HepG2 (cell line): ENCODE measurements around the gene GNG13. TPM values are rescaled to one million over a fixed set of nuclear protein-coding genes. Genes with fewer than 3 reads are reported as not detected.
A peak's percentile ranks its signal among the peaks of the same experiment; 100 is the strongest.

Experiments
- ATAC-seq: fragments of 200-7000 bp; cut with Tn5 transposase; 3 replicates; pipeline ENCODE4 v1.9.1; 2020; ENCODE audit warnings: mild to moderate bottlenecking, moderate library complexity
- BruUV-seq: library from RNA; stranded (reverse); fragments of 400-500 nt; replicated peaks from 2 replicates; lab custom pipeline; 2021; lab: Mats Ljungman, UMichigan
- CTCF ChIA-PET: fragments of 300-600 bp; formaldehyde crosslinking; extraction: SDS; loops from one replicate; lab custom pipeline; 2021; ENCODE audit warnings: low total read pairs, inconsistent platforms, low intra/inter-chr PET ratio; lab: Yijun Ruan, JAX
- POLR2A ChIA-PET: fragments of 350-600 bp; sonication (Branson Sonifier 250); formaldehyde crosslinking; loops from one replicate; lab custom pipeline; 2020; ENCODE audit warnings: antibody characterized with exemption, inconsistent platforms; lab: Yijun Ruan, JAX
- DNase-seq: peaks from one replicate; pipeline ENCODE4 v3.0.0-alpha.2; 2015; ENCODE audit warnings: low spot score
- FAIRE-seq: peaks from 3 replicates; lab custom pipeline; 2011; peaks lifted over from hg19 to GRCh38; lab: Jason Lieb, UNC
- H2AFZ ChIP-seq: one replicate; pipeline ENCODE4 v1.6.1; 2011; ENCODE audit warnings: low read length, inconsistent platforms
- H3K27ac ChIP-seq: fragments of 300-600 bp; 3 replicates; pipeline ENCODE4 v1.8.0; 2011; ENCODE audit warnings: mixed run types, mild to moderate bottlenecking, mixed read lengths, low read length, inconsistent platforms; ENCODE audit not compliant: insufficient read depth; ENCODE audit errors: extremely low read length
- H3K27me3 ChIP-seq, 2 experiments: fragments of 200-600 bp in 1 of 2; 2 replicates in 1 of 2; 3 replicates in 1 of 2; pipeline versions ENCODE4 v1.6.0 to v1.8.0; 2011; ENCODE audit warnings: low read length in 2 of 2, mild to moderate bottlenecking in 2 of 2, moderate library complexity in 2 of 2, inconsistent platforms in 1 of 2; ENCODE audit not compliant: insufficient read depth in 2 of 2, control insufficient read depth in 1 of 2
- H3K36me3 ChIP-seq, 2 experiments: fragments of 200-600 bp in 1 of 2; replicated peaks in 1 of 2; 2 replicates in 1 of 2; 3 replicates in 1 of 2; pipeline versions ENCODE4 v1.5.1 to v1.8.0; 2011; ENCODE audit warnings: low read length in 2 of 2, inconsistent platforms in 1 of 2; ENCODE audit not compliant: insufficient read depth in 2 of 2, control insufficient read depth in 1 of 2
- H3K4me1 ChIP-seq: 2 replicates; pipeline ENCODE4 v1.5.1; 2012; ENCODE audit warnings: low read length, inconsistent platforms; ENCODE audit not compliant: insufficient read depth
- H3K4me2 ChIP-seq: 2 replicates; pipeline ENCODE4 v1.6.0; 2011; ENCODE audit warnings: low read depth, low read length, inconsistent platforms
- H3K4me3 ChIP-seq, 3 experiments: fragments of 200-600 bp in 1 of 3; sonication (generic), shearing (Covaris generic) in 1 of 3; replicated peaks in 1 of 3; 2 replicates each; pipeline ENCODE4 v1.5.1; 2011 to 2016; ENCODE audit warnings: low read length in 3 of 3, inconsistent platforms in 2 of 3, low read depth in 2 of 3, mild to moderate bottlenecking in 2 of 3, control low read depth in 1 of 3, mixed read lengths in 1 of 3; ENCODE audit not compliant: insufficient read depth in 1 of 3
- H3K79me2 ChIP-seq: one replicate; pipeline ENCODE4 v1.6.1; 2011; ENCODE audit warnings: low read length, inconsistent platforms; ENCODE audit not compliant: insufficient read depth
- H3K9ac ChIP-seq: 2 replicates; pipeline ENCODE4 v1.6.0; 2011; ENCODE audit warnings: mild to moderate bottlenecking, low read depth, low read length, inconsistent platforms; ENCODE audit not compliant: insufficient read depth
- H3K9me3 ChIP-seq: 2 replicates; pipeline ENCODE4 v1.5.1; 2012; ENCODE audit warnings: mild to moderate bottlenecking, low read length
- H4K20me1 ChIP-seq: 2 replicates; pipeline ENCODE4 v1.6.0; 2011; ENCODE audit warnings: inconsistent platforms, mild to moderate bottlenecking, low read length, moderate library complexity; ENCODE audit not compliant: insufficient read depth
- ELF1 ChIP-seq: sonication (generic); formaldehyde crosslinking; IDR thresholded peaks from 2 replicates; pipeline ENCODE4 v1.4.0; 2020; ENCODE audit warnings: missing genetic modification reagents
- EZH2 ChIP-seq: conservative IDR thresholded peaks from 2 replicates; pipeline ENCODE4 v1.6.1; 2012; ENCODE audit warnings: mild to moderate bottlenecking, low read depth, low read length, moderate library complexity
- FOSL1 ChIP-seq: sonication (generic); formaldehyde crosslinking; IDR thresholded peaks from 2 replicates; pipeline ENCODE4 v1.9.0; 2021; ENCODE audit warnings: missing genetic modification reagents, borderline replicate concordance
- MNT ChIP-seq: fragments of 450-650 bp; IDR thresholded peaks from 2 replicates; pipeline ENCODE4 v1.6.1; 2016
- NAIF1 ChIP-seq: sonication (generic); formaldehyde crosslinking; IDR thresholded peaks from 2 replicates; pipeline ENCODE4 v1.5.0; 2020; ENCODE audit warnings: mild to moderate bottlenecking, missing genetic modification reagents, borderline replicate concordance
- RAD51 ChIP-seq: fragments of 450-650 bp; IDR thresholded peaks from 2 replicates; pipeline ENCODE4 v1.6.1; 2016; ENCODE audit warnings: borderline replicate concordance
- ZNF17 ChIP-seq: sonication (generic); formaldehyde crosslinking; IDR thresholded peaks from 2 replicates; pipeline ENCODE4 v1.5.0; 2020; ENCODE audit warnings: mild to moderate bottlenecking, missing genetic modification reagents
- WGBS: methylation state at CpG from one replicate; pipeline ENCODE4 v1.1.6; 2017; ENCODE audit warnings: low lambda C conversion rate; 5-methylcytosine and 5-hydroxymethylcytosine counted together
- in situ Hi-C: cut with HindIII; loops from 2 replicates; pipeline ENCODE4 v1.10.0; 2017; ENCODE audit warnings: low pct_unique_long_range_greater_than_20kb; ENCODE audit not compliant: extremely low pct_ligation_motif_present
- intact Hi-C: fragments of 100-400 bp; cut with micrococcal nuclease; formaldehyde crosslinking; loops from one replicate; pipeline ENCODE4 v1.10.0; 2022; ENCODE audit not compliant: unreplicated experiment
- polyA plus RNA-seq, 8 experiments: library from polyadenylated mRNA; depleted of rRNA in 3 of 8; stranded (reverse) in 7 of 8; unstranded in 1 of 8; fragments of >200 nt; fragmentation: Illumina TruSeq in 4 of 8; extraction: Trizol in 4 of 8; gene quantifications; 2 replicates each; pipeline versions ENCODE4 v1.2.1 to v1.2.3, GENCODE V29; 2011 to 2016; ENCODE audit warnings: low read depth in 4 of 8, missing spikeins in 1 of 8, mixed read lengths in 1 of 8; ENCODE audit not compliant: insufficient read depth in 1 of 8
- total RNA-seq, 5 experiments: library from RNA; depleted of rRNA; stranded (reverse); fragments of >200 nt; fragmentation: Illumina TruSeq; extraction: Trizol; gene quantifications; 2 replicates each; pipeline ENCODE4 v1.2.3, GENCODE V29; 2016; ENCODE audit warnings: low read depth in 1 of 5

The GNG13 gene
- total and polyA plus RNA-seq, 2 of the 13 experiments (the other 11 are each of a cell fraction or from before 2014, with no cell fraction given), result not detected

GRCh38 chr16:825341-826061 is 25.0 kb upstream of the GNG13 start:
- no peak for DNase-seq
- Histone ChIP-seq H3K79me2 (no peaks in the 10 kb centered on the region), H3K36me3 (no peaks in the 10 kb centered on the region), H3K9me3 (no peaks in the 10 kb centered on the region), H4K20me1 (no peaks in the 10 kb centered on the region), H3K4me2 (no peak overlapping the region), H2AFZ (no peak overlapping the region), H3K9ac (no peak overlapping the region), H3K4me3 (no peak overlapping the region), H3K27me3 (peaks cover 23 to 83% of the 10 kb centered on the region in 2 experiments), H3K27ac (no peak overlapping the region), H3K4me1 (no peaks in the 10 kb centered on the region)
- TF ChIP-seq EZH2, result peak; percentile 86
- no peak for TF ChIP-seq FOSL1 (CRISPR knock-in tag)
- peak; percentile 75 for TF ChIP-seq MNT
- no TSS peak for BruUV-seq
- POLR2A ChIA-PET, result no interaction called here
- no peak for FAIRE-seq
- intact Hi-C loops (no loop called here), in situ Hi-C loops (no loop called here)
- WGBS, result 18% methylated on average over 17 of the region's 36 CpGs
- no peak for ATAC-seq
- CTCF ChIA-PET, result no interaction called here

GRCh38 chr16:824601-825000 is 24.1 kb upstream of the GNG13 start:
- in situ Hi-C loops, result loop anchor here (25.0 kb wide), 1 partner anchor 388 kb away; no protein-coding TSS in a partner anchor
- 40% methylated on average over 6 of the region's 25 CpGs for WGBS
- Histone ChIP-seq H3K79me2 (no peaks in the 10 kb centered on the region), H3K27ac (no peak overlapping the region), H3K9ac (no peak overlapping the region), H3K36me3 (no peaks in the 10 kb centered on the region), H3K4me3 (no peak overlapping the region), H4K20me1 (no peaks in the 10 kb centered on the region), H2AFZ (no peak overlapping the region), H3K4me1 (no peaks in the 10 kb centered on the region), H3K9me3 (no peaks in the 10 kb centered on the region), H3K27me3 (peaks cover 19 to 77% of the 10 kb centered on the region in 2 experiments), H3K4me2 (no peak overlapping the region)
- no peak for ATAC-seq
- TF ChIP-seq ELF1 (CRISPR knock-in tag) (no peak), NAIF1 (CRISPR knock-in tag) (no peak), RAD51 (no peak), ZNF17 (CRISPR knock-in tag) (no peak)
- no TSS peak for BruUV-seq
- ChIA-PET CTCF (no interaction called here), POLR2A (no interaction called here)
- intact Hi-C loops, result no loop called here
- no peak for DNase-seq
- no peak for FAIRE-seq
